ENCODE measurements around the gene CANX. TPM values are rescaled to one million over a fixed set of nuclear protein-coding genes. Genes with fewer than 3 reads are reported as not detected.

The CANX gene
- total and polyA plus RNA-seq, 2 experiments from 2014 or later, result 332 to 488 TPM

GRCh38 chr5:179766726-179767455, 68.1 kb downstream of the CANX start:
- Histone ChIP-seq H3K9me2 (ENCODE audit: insufficient read depth) (no peaks in the 10 kb centered on the region), H3F3A (ENCODE audit: insufficient read depth) (peaks cover 51% of the 10 kb centered on the region), H3K4me3 (no peak overlapping the region), H3K4me2 (ENCODE audit: unreplicated experiment) (peak overlapping the region; percentile 24), H3K9ac (peak overlapping the region; percentile 36; the same call in 1 of the 2 replicates), H3K36me3 (ENCODE audit: low read depth) (peaks cover 31% of the 10 kb centered on the region), H4K20me1 (ENCODE audit: insufficient read depth) (0 out of 2 replicates have a peak, but pooled peaks cover 6% of the 10 kb centered on the region), H3K79me2 (ENCODE audit: insufficient read depth) (peaks cover 66% of the 10 kb centered on the region), H2AFZ (no peak overlapping the region), H3K4me1 (ENCODE audit: insufficient read depth) (peaks cover 53% of the 10 kb centered on the region), H3K27ac (peak overlapping the region; percentile 84), H3K27me3 (replicated peaks; ENCODE audit: insufficient read depth) (no peaks in the 10 kb centered on the region), H3K9me3 (ENCODE audit: low read depth) (no peaks in the 10 kb centered on the region)
- in situ Hi-C loops (cut with MboI), result no loop called here
- 82 to 83% methylated on average over 12 of the region's 12 CpGs for WGBS, 2 experiments (ENCODE audit: low coverage in 1 of 2, low lambda C conversion rate in 2 of 2, missing lambda C conversion rate in 2 of 2)
- peak; percentile 19 for DNase-seq
- TF ChIP-seq EZH2phosphoT487 (IDR thresholded peaks at IDR 0.05; ENCODE audit: insufficient read depth, low read depth), result no peak
- TF ChIP-seq EZH2 (IDR thresholded peaks at IDR 0.05; ENCODE audit: insufficient read depth, poor library complexity, severe bottlenecking), result no peak

- Histone ChIP-seq H3K4me1 (ENCODE audit: insufficient read depth) (peaks cover 46% of the 10 kb centered on the region), H3F3A (ENCODE audit: insufficient read depth) (peaks cover 43% of the 10 kb centered on the region), H3K4me3 (no peak overlapping the region), H4K20me1 (ENCODE audit: insufficient read depth) (0 out of 2 replicates have a peak, but pooled peaks cover 5% of the 10 kb centered on the region), H3K9me3 (ENCODE audit: low read depth) (no peaks in the 10 kb centered on the region), H3K4me2 (ENCODE audit: unreplicated experiment) (no peak overlapping the region), H3K27me3 (replicated peaks; ENCODE audit: insufficient read depth) (no peaks in the 10 kb centered on the region), H3K27ac (no peak overlapping the region; the same call in 1 of the 2 replicates), H3K9me2 (ENCODE audit: insufficient read depth) (no peaks in the 10 kb centered on the region), H3K36me3 (ENCODE audit: low read depth) (peaks cover 35% of the 10 kb centered on the region), H2AFZ (no peak overlapping the region), H3K9ac (no peak overlapping the region), H3K79me2 (ENCODE audit: insufficient read depth) (peaks cover 62% of the 10 kb centered on the region)
- in situ Hi-C loops (cut with MboI), result no loop called here
- TF ChIP-seq EZH2phosphoT487 (IDR thresholded peaks at IDR 0.05; ENCODE audit: insufficient read depth, low read depth) (no peak), EZH2 (IDR thresholded peaks at IDR 0.05; ENCODE audit: insufficient read depth, poor library complexity, severe bottlenecking) (no peak)
- WGBS, 2 experiments (ENCODE audit: low coverage in 1 of 2, low lambda C conversion rate in 2 of 2, missing lambda C conversion rate in 2 of 2), result 90 to 91% methylated on average over 9 of the region's 9 CpGs
- no peak for DNase-seq
These were observed 68.8 kb downstream of the CANX start for GRCh38 chr5:179767496-179768100.

- H3K79me2 ChIP-seq (ENCODE audit: insufficient read depth), result peaks cover 60% of the 10 kb centered on the region
- H3K36me3 ChIP-seq (ENCODE audit: low read depth), result peaks cover 40% of the 10 kb centered on the region
- H3K4me3 ChIP-seq, result no peak overlapping the region
- in situ Hi-C loops (cut with MboI), result no loop called here
- H3K4me2 ChIP-seq (ENCODE audit: unreplicated experiment), result no peak overlapping the region
- no peaks in the 10 kb centered on the region for H3K27me3 ChIP-seq (replicated peaks; ENCODE audit: insufficient read depth)
- 93% methylated on average over 18 of the region's 18 CpGs for WGBS, 2 experiments (ENCODE audit: low coverage in 1 of 2, low lambda C conversion rate in 2 of 2, missing lambda C conversion rate in 2 of 2)
- no peak for TF ChIP-seq EZH2phosphoT487 (IDR thresholded peaks at IDR 0.05; ENCODE audit: insufficient read depth, low read depth)
- TF ChIP-seq EZH2 (IDR thresholded peaks at IDR 0.05; ENCODE audit: insufficient read depth, poor library complexity, severe bottlenecking), result no peak
- H4K20me1 ChIP-seq (ENCODE audit: insufficient read depth), result 0 out of 2 replicates have a peak, but pooled peaks cover 2% of the 10 kb centered on the region
- no peak overlapping the region for H3K9ac ChIP-seq
- H3K9me2 ChIP-seq (ENCODE audit: insufficient read depth), result no peaks in the 10 kb centered on the region
- H2AFZ ChIP-seq, result no peak overlapping the region
- peaks cover 35% of the 10 kb centered on the region for H3F3A ChIP-seq (ENCODE audit: insufficient read depth)
- H3K4me1 ChIP-seq (ENCODE audit: insufficient read depth), result peaks cover 37% of the 10 kb centered on the region
- DNase-seq, result no peak
- no peak overlapping the region for H3K27ac ChIP-seq
- no peaks in the 10 kb centered on the region for H3K9me3 ChIP-seq (ENCODE audit: low read depth)
These were observed 69.7 kb downstream of the CANX start for GRCh38 chr5:179768326-179769085.

- Histone ChIP-seq H3K27me3 (replicated peaks; ENCODE audit: insufficient read depth) (no peaks in the 10 kb centered on the region), H3K4me3 (no peak overlapping the region), H3K9me3 (ENCODE audit: low read depth) (no peaks in the 10 kb centered on the region), H3K4me2 (ENCODE audit: unreplicated experiment) (no peak overlapping the region), H2AFZ (no peak overlapping the region), H3K4me1 (ENCODE audit: insufficient read depth) (peaks cover 29% of the 10 kb centered on the region), H3K79me2 (ENCODE audit: insufficient read depth) (peaks cover 52% of the 10 kb centered on the region), H3F3A (ENCODE audit: insufficient read depth) (peaks cover 28% of the 10 kb centered on the region), H4K20me1 (ENCODE audit: insufficient read depth) (no peaks in the 10 kb centered on the region), H3K36me3 (ENCODE audit: low read depth) (peaks cover 43% of the 10 kb centered on the region), H3K9ac (no peak overlapping the region), H3K27ac (no peak overlapping the region), H3K9me2 (ENCODE audit: insufficient read depth) (no peaks in the 10 kb centered on the region)
- DNase-seq, result no peak
- 86 to 91% methylated on average over 6 of the region's 6 CpGs for WGBS, 2 experiments (ENCODE audit: low coverage in 1 of 2, low lambda C conversion rate in 2 of 2, missing lambda C conversion rate in 2 of 2)
- in situ Hi-C loops (cut with MboI), result no loop called here
- TF ChIP-seq EZH2 (IDR thresholded peaks at IDR 0.05; ENCODE audit: insufficient read depth, poor library complexity, severe bottlenecking) (no peak), EZH2phosphoT487 (IDR thresholded peaks at IDR 0.05; ENCODE audit: insufficient read depth, low read depth) (no peak)
These were observed 70.5 kb downstream of the CANX start for GRCh38 chr5:179769271-179769670.

Measured in GM23248 (cell line).